Endothelial cell of umbilical vein (primary cell): ENCODE data around the gene LCOR. TPM values are rescaled to one million over a fixed set of nuclear protein-coding genes. Genes with fewer than 3 reads are reported as not detected.

Source experiments
- BruUV-seq: library from RNA; stranded (reverse); fragments of 400-500 nt; replicated peaks from 2 replicates; lab custom pipeline; 2021; lab: Mats Ljungman, UMichigan
- CTCF ChIA-PET: fragments of 300-600, 350-600 bp; sonication (Branson Sonifier 250); formaldehyde crosslinking; loops from one replicate; lab custom pipeline; 2021; ENCODE audit warnings: antibody characterized with exemption, inconsistent platforms; lab: Charles Lee
- POLR2A ChIA-PET: fragments of 300-600, 350-600 bp; sonication (Branson Sonifier 250); formaldehyde crosslinking; loops from one replicate; lab custom pipeline; 2021; ENCODE audit warnings: antibody characterized with exemption, inconsistent platforms; lab: Charles Lee
- DNase-seq: peaks from one replicate; pipeline ENCODE4 v3.0.0-alpha.2; 2011; ENCODE audit warnings: low read depth, low spot score
- FAIRE-seq: peaks from 2 replicates; lab custom pipeline; 2011; peaks lifted over from hg19 to GRCh38; lab: Jason Lieb, UNC
- H2AFZ ChIP-seq: 2 replicates; pipeline ENCODE4 v1.6.0; 2012; ENCODE audit warnings: low read depth, low read length, control low read depth, inconsistent platforms
- H3K27ac ChIP-seq: 2 replicates; pipeline ENCODE4 v1.5.1; 2011; ENCODE audit warnings: low read depth, mild to moderate bottlenecking, control low read depth, low read length, moderate library complexity; ENCODE audit not compliant: insufficient read depth
- H3K27me3 ChIP-seq, 2 experiments: 2 replicates each; pipeline versions ENCODE4 v1.6.0 to v1.6.1; 2011; ENCODE audit warnings: low read length in 2 of 2, mixed read lengths in 1 of 2; ENCODE audit not compliant: control insufficient read depth in 2 of 2, insufficient read depth in 2 of 2
- H3K36me3 ChIP-seq, 2 experiments: 2 replicates in 1 of 2; 3 replicates in 1 of 2; pipeline ENCODE4 v1.5.1; 2011; ENCODE audit warnings: low read length in 2 of 2, mild to moderate bottlenecking in 1 of 2, moderate library complexity in 1 of 2; ENCODE audit not compliant: control insufficient read depth in 2 of 2, insufficient read depth in 2 of 2; ENCODE audit errors: extremely low read depth in 1 of 2
- H3K4me1 ChIP-seq: 3 replicates; pipeline ENCODE4 v1.5.1; 2011; ENCODE audit warnings: mild to moderate bottlenecking, low read length; ENCODE audit not compliant: control insufficient read depth, insufficient read depth; ENCODE audit errors: extremely low read depth
- H3K4me2 ChIP-seq: 2 replicates; pipeline ENCODE4 v1.6.1; 2011; ENCODE audit warnings: low read length, control low read depth, mixed read lengths; ENCODE audit not compliant: insufficient read depth
- H3K4me3 ChIP-seq, 3 experiments: fragments of 200-600 bp in 1 of 3; sonication (generic), shearing (Covaris generic) in 1 of 3; replicated peaks in 1 of 3; 2 replicates each; pipeline ENCODE4 v1.5.1; 2011 to 2016; ENCODE audit warnings: control low read depth in 3 of 3, low read length in 3 of 3, mild to moderate bottlenecking in 2 of 3, inconsistent platforms in 1 of 3, low read depth in 1 of 3, moderate library complexity in 1 of 3; ENCODE audit not compliant: insufficient read depth in 1 of 3
- H3K79me2 ChIP-seq: 2 replicates; pipeline ENCODE4 v1.6.0; 2012; ENCODE audit warnings: low read length, inconsistent platforms; ENCODE audit not compliant: control insufficient read depth, insufficient read depth
- H3K9ac ChIP-seq: replicated peaks from 2 replicates; pipeline ENCODE3; 2011; ENCODE audit warnings: low read length, control low read depth; ENCODE audit not compliant: insufficient read depth; ENCODE audit errors: extremely low read depth
- H3K9me1 ChIP-seq: replicated peaks from 3 replicates; pipeline ENCODE4 v1.6.0; 2011; ENCODE audit warnings: mild to moderate bottlenecking, low read length; ENCODE audit not compliant: control insufficient read depth, insufficient read depth; ENCODE audit errors: extremely low read depth
- H3K9me3 ChIP-seq: replicated peaks from 2 replicates; pipeline ENCODE4 v1.5.1; 2012; ENCODE audit warnings: low read length, inconsistent platforms; ENCODE audit not compliant: control insufficient read depth, insufficient read depth
- H4K20me1 ChIP-seq: replicated peaks from 2 replicates; pipeline ENCODE3; 2011; ENCODE audit warnings: mild to moderate bottlenecking, low read length; ENCODE audit not compliant: control insufficient read depth, insufficient read depth; ENCODE audit errors: extremely low read depth
- EZH2 ChIP-seq: IDR thresholded peaks from 2 replicates; pipeline ENCODE4 v1.6.1; 2012; ENCODE audit warnings: borderline replicate concordance, low read depth, mild to moderate bottlenecking, moderate library complexity, low read length, inconsistent platforms; ENCODE audit not compliant: severe bottlenecking
- FOS ChIP-seq: IDR thresholded peaks from 2 replicates; pipeline ENCODE4 v1.6.1; 2011; ENCODE audit warnings: mild to moderate bottlenecking, low read length, moderate library complexity, borderline replicate concordance; ENCODE audit not compliant: insufficient read depth
- GATA2 ChIP-seq: IDR thresholded peaks from 2 replicates; pipeline ENCODE4 v1.7.0; 2011; ENCODE audit warnings: low read depth, mild to moderate bottlenecking, moderate library complexity, mixed read lengths, low read length; ENCODE audit not compliant: insufficient read length, insufficient read depth
- JUN ChIP-seq: IDR thresholded peaks from 2 replicates; pipeline ENCODE4 v1.6.1; 2011; ENCODE audit warnings: borderline replicate concordance, low read depth; ENCODE audit not compliant: insufficient read length, insufficient read depth
- MYC ChIP-seq: IDR thresholded peaks from one replicate; pipeline ENCODE4 v1.6.1; 2011; ENCODE audit warnings: mild to moderate bottlenecking, low read depth, low read length
- POLR2A ChIP-seq: IDR thresholded peaks from 2 replicates; pipeline ENCODE4 v1.6.1; 2012; ENCODE audit warnings: low read depth, mild to moderate bottlenecking, control low read depth, low read length
- POLR2AphosphoS5 ChIP-seq: IDR thresholded peaks from 2 replicates; pipeline ENCODE4 v1.6.1; 2012; ENCODE audit warnings: low read depth, mild to moderate bottlenecking, control low read depth, low read length, moderate library complexity; ENCODE audit not compliant: insufficient read depth
- dilution Hi-C: fragments of 300-500 bp; cut with MboI; formaldehyde crosslinking; loops from one replicate; pipeline ENCODE4 v1.15.0; 2019; ENCODE audit warnings: low sequenced_read_pairs; ENCODE audit not compliant: extremely low pct_ligation_motif_present
- intact Hi-C: fragments of 100-400 bp; cut with micrococcal nuclease; formaldehyde crosslinking; loops from one replicate; pipeline ENCODE4 v1.10.0; 2022
- polyA plus RNA-seq, 4 experiments: library from polyadenylated mRNA; depleted of rRNA in 3 of 4; stranded (reverse) in 3 of 4; unstranded in 1 of 4; fragments of >200 nt; gene quantifications; 2 replicates each; pipeline versions ENCODE4 v1.2.1 to v1.2.3, GENCODE V29; 2011 to 2012; ENCODE audit warnings: missing spikeins in 1 of 4
- total RNA-seq: library from RNA; stranded (reverse); gene quantifications from 2 replicates; pipeline ENCODE4 v1.2.3, GENCODE V29; 2021
- TF ChIP-seq, protein P1 (sequence below), 2 donors: IDR thresholded peaks; 1 replicate in 1 of 2; 2 replicates in 1 of 2; pipeline ENCODE4 v1.5.1; 2011; ENCODE audit warnings: low read length in 2 of 2, mild to moderate bottlenecking in 2 of 2, moderate library complexity in 2 of 2, control low read depth in 1 of 2, inconsistent platforms in 1 of 2, low read depth in 1 of 2; ENCODE audit not compliant: insufficient read depth in 1 of 2; ENCODE audit errors: extremely low read depth in 1 of 2
- TF ChIP-seq, protein P2 (sequence below): IDR thresholded peaks from 2 replicates; pipeline ENCODE4 v1.6.1; 2011; ENCODE audit not compliant: insufficient read depth, insufficient read length

LCOR gene
- total and polyA plus RNA-seq, 2 donors (not counting 3 experiments of a cell fraction or from before 2014, with no cell fraction given): 11.6 to 39.0 TPM

DNA sequence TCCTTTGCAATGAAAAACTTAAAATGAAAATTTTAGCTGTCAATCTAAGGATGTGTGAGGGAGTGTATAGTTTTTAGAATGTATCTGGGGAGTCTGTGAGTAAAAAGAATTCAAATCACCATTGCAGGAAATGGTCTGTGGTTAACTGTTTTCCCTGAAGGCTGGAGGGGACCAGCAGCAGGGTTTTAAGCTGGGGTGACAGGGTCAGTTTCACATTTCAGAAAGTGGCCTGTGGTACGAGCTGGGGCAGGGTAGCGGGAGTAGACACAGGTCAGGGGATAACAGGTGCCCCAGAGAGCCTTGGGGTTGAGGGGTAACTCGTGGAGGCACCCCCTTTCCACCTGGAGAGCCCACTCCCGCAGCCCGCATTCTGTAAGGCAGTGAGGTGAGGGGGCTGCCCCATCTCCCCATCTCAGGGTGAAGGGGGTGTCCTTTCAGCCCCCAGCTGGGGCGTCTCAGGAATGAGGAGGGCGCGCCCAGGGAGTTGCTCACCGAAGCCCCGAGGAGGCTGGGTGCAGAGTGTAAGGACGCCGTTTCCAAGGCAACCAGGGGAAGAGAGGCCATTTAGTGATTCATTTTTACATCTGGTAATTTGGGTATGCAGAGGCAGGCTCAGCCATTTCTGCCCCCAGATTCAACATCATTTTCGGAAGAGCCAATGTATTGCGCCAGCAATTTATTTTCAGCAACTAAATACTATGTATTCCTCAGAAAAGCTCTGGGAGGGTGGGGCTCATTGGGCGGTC lies 184.8 kb downstream of the LCOR start:
- Histone ChIP-seq H3K27me3 (no peaks in the 10 kb centered on the region), H3K9ac (no peak overlapping the region), H3K79me2 (no peaks in the 10 kb centered on the region), H4K20me1 (no peaks in the 10 kb centered on the region), H3K9me1 (no peaks in the 10 kb centered on the region), H3K27ac (no peak overlapping the region), H3K9me3 (no peaks in the 10 kb centered on the region), H2AFZ (no peak overlapping the region), H3K4me2 (no peak overlapping the region), H3K4me3 (no peak overlapping the region), H3K36me3 (no peaks in the 10 kb centered on the region), H3K4me1 (no peaks in the 10 kb centered on the region)
- FAIRE-seq (no peak), DNase-seq (no peak)
- ChIA-PET CTCF (interaction anchor here (3.5 kb wide), 1 partner anchor 8 kb away, joined by 22 read pairs; no protein-coding TSS in a partner anchor), POLR2A (no interaction called here)
- dilution Hi-C loops: no loop called here
- intact Hi-C loops: no loop called here
- no TSS peak for BruUV-seq
- TF ChIP-seq, protein P1, sequence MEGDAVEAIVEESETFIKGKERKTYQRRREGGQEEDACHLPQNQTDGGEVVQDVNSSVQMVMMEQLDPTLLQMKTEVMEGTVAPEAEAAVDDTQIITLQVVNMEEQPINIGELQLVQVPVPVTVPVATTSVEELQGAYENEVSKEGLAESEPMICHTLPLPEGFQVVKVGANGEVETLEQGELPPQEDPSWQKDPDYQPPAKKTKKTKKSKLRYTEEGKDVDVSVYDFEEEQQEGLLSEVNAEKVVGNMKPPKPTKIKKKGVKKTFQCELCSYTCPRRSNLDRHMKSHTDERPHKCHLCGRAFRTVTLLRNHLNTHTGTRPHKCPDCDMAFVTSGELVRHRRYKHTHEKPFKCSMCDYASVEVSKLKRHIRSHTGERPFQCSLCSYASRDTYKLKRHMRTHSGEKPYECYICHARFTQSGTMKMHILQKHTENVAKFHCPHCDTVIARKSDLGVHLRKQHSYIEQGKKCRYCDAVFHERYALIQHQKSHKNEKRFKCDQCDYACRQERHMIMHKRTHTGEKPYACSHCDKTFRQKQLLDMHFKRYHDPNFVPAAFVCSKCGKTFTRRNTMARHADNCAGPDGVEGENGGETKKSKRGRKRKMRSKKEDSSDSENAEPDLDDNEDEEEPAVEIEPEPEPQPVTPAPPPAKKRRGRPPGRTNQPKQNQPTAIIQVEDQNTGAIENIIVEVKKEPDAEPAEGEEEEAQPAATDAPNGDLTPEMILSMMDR (IDR thresholded peaks at IDR 0.05; ENCODE audit: extremely low read depth in 1 of 2, insufficient read depth in 1 of 2, low read depth in 1 of 2, low read length in 2 of 2): no peak
- TF ChIP-seq EZH2 (no peak), JUN (no peak)

DNA sequence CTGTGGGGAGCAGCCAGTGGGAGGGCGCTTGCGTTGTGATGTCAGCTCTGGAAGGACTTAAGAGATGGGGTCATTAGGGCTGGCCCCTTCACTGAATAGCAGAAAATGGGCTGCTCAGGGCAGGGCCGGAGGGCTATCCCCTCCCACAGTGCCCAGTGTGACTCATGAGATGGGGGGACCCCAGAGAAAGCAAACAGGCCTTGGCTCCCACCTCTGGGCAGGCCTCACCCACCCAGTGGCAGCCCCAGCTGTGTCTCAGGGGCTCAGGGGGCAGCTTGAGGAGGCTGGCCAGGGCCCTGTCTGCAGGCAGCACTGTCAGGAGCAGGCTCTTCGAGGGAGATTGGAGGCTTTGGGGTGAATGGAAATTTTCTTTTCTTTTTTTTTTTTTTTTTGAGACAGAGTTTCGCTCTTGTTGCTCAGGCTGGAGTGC lies 185.4 kb downstream of the LCOR start:
- H3K4me2 ChIP-seq: no peak overlapping the region
- ChIA-PET POLR2A (no interaction called here), CTCF (interaction anchor here (3.5 kb wide), 1 partner anchor 7 kb away, joined by 22 read pairs; no protein-coding TSS in a partner anchor)
- TF ChIP-seq, protein P2, sequence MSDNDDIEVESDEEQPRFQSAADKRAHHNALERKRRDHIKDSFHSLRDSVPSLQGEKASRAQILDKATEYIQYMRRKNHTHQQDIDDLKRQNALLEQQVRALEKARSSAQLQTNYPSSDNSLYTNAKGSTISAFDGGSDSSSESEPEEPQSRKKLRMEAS: no peak
- TF ChIP-seq MYC (no peak), GATA2 (no peak), POLR2A (no peak), JUN (no peak), EZH2 (no peak), FOS (no peak), POLR2AphosphoS5 (no peak)
- TF ChIP-seq, protein P1 (IDR thresholded peaks at IDR 0.05; ENCODE audit: extremely low read depth in 1 of 2, insufficient read depth in 1 of 2, low read depth in 1 of 2, low read length in 2 of 2): no peak
- DNase-seq (no peak), FAIRE-seq (no peak)
- no peaks in the 10 kb centered on the region for H3K4me1 ChIP-seq
- no peak overlapping the region for H3K4me3 ChIP-seq
- no peaks in the 10 kb centered on the region for H3K79me2 ChIP-seq
- no peak overlapping the region for H3K27ac ChIP-seq
- H3K36me3 ChIP-seq: no peaks in the 10 kb centered on the region
- H3K9ac ChIP-seq: no peak overlapping the region
- dilution Hi-C loops: no loop called here
- H4K20me1 ChIP-seq: no peaks in the 10 kb centered on the region
- H3K27me3 ChIP-seq: no peaks in the 10 kb centered on the region
- intact Hi-C loops: no loop called here
- no peaks in the 10 kb centered on the region for H3K9me1 ChIP-seq
- H2AFZ ChIP-seq: no peak overlapping the region
- no TSS peak for BruUV-seq
- H3K9me3 ChIP-seq: no peaks in the 10 kb centered on the region
